Measurements from ENCODE around the gene ZNF827.
A peak's percentile ranks its signal among the peaks of the same experiment; 100 is the strongest.

ZNF827 gene

DNA sequence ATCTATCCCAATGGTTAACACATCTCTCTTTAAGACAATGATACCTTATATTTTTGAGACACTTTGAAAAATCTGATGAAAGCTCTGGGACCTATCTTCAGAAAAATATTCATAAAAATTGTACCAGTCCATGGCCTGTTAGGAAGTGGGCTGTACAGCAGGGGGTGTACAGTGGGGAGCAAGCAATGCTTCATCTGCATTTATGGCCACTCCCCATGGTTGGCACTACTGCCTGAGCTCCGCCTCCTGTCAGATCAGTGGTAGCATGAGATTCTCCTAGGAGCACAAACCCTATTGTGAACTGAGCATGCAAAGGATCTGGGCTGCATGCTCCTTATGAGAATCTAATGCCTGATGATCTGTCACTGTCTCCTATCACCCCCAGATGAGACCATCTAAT lies 216.1 kb downstream of the ZNF827 start:
- H3K4me3 ChIP-seq (replicated peaks; ENCODE audit: low read depth, low read length) = no peak overlapping the region
- H3K27me3 ChIP-seq (replicated peaks; ENCODE audit: control insufficient read depth, insufficient read depth, low read length) = no peaks in the 10 kb centered on the region
- no peaks in the 10 kb centered on the region for H3K36me3 ChIP-seq (ENCODE audit: control insufficient read depth, insufficient read depth, low read length)
- DNase-seq (ENCODE audit: extremely low read depth, insufficient read length) = no peak
- TF ChIP-seq, protein P1, sequence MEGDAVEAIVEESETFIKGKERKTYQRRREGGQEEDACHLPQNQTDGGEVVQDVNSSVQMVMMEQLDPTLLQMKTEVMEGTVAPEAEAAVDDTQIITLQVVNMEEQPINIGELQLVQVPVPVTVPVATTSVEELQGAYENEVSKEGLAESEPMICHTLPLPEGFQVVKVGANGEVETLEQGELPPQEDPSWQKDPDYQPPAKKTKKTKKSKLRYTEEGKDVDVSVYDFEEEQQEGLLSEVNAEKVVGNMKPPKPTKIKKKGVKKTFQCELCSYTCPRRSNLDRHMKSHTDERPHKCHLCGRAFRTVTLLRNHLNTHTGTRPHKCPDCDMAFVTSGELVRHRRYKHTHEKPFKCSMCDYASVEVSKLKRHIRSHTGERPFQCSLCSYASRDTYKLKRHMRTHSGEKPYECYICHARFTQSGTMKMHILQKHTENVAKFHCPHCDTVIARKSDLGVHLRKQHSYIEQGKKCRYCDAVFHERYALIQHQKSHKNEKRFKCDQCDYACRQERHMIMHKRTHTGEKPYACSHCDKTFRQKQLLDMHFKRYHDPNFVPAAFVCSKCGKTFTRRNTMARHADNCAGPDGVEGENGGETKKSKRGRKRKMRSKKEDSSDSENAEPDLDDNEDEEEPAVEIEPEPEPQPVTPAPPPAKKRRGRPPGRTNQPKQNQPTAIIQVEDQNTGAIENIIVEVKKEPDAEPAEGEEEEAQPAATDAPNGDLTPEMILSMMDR (IDR thresholded peaks at IDR 0.05; ENCODE audit: insufficient read depth, low read length, poor library complexity, severe bottlenecking) = no peak

DNA sequence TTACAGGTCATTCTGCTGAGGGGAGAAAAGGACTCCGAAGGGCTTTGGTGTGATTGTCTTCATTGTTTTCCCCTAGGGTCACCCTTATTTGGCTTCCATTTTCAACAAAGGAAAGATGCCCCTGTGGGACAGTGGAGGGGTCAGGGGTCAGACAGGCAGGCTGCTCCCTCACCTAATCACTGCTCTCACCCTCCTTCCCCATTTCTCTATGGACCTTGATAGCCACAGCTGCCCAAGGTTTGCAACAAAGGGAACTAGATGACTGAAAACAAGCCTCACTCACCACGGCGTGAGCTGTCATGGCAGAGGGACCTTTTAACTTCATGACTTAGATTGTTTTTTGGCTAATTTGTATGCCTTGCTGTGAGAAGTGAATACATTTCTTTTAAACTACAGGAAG lies 218.0 kb downstream of the ZNF827 start:
- H3K36me3 ChIP-seq (ENCODE audit: control insufficient read depth, insufficient read depth, low read length) = no peaks in the 10 kb centered on the region
- H3K27me3 ChIP-seq (replicated peaks; ENCODE audit: control insufficient read depth, insufficient read depth, low read length) = no peaks in the 10 kb centered on the region
- DNase-seq (ENCODE audit: extremely low read depth, insufficient read length) = peak; percentile 17
- TF ChIP-seq, protein P1 (IDR thresholded peaks at IDR 0.05; ENCODE audit: insufficient read depth, low read length, poor library complexity, severe bottlenecking) = no peak
- H3K4me3 ChIP-seq (replicated peaks; ENCODE audit: low read depth, low read length) = no peak overlapping the region

DNA sequence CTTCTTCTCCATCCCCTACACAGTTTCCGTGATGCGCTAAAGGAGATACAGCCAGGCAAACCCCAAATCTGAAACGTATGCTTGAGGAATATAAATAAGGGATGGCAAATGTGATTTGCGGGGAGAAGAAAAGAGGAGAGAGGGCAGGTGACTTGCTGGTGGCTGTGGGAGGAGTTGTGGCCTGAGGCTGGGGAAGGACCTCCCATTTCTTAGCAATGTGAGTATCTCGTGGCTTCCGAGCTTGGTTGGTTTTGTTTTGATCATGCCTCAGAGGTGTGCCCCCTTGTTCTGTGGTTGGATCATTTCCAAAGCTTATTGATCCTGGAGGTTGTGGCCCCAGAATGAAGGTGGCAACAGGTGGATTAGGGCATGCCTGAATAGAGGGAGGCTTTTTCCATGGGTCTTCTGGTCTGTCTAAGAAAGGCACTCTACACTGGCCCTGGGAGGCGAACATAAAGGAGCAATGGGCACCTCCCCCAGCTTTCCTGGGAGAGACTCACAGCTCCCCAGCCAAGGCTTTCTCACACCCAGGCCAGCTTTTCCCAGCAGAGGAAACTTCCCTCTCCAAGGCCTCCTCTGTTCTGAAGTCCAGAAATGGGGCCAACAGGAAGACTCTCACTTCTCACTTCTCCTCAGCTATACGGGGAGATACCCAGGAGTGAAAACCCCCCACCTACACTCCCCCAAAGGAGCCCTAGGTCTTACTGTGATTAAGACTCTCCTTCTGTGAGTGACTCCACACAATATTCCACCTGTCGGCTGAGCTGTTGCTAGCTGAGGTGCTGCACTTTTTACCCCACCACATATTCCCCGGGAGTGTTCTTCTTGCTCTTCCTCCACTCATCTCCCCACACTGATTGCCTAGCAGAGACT lies 218.6 kb downstream of the ZNF827 start:
- Histone ChIP-seq H3K4me3 (replicated peaks; ENCODE audit: low read depth, low read length) (peak overlapping the region; percentile 33), H3K27me3 (replicated peaks; ENCODE audit: control insufficient read depth, insufficient read depth, low read length) (no peaks in the 10 kb centered on the region), H3K36me3 (ENCODE audit: control insufficient read depth, insufficient read depth, low read length) (no peaks in the 10 kb centered on the region)
- peak; percentile 32 for DNase-seq (ENCODE audit: extremely low read depth, insufficient read length)
- TF ChIP-seq, protein P1 (IDR thresholded peaks at IDR 0.05; ENCODE audit: insufficient read depth, low read length, poor library complexity, severe bottlenecking) = no peak

DNA sequence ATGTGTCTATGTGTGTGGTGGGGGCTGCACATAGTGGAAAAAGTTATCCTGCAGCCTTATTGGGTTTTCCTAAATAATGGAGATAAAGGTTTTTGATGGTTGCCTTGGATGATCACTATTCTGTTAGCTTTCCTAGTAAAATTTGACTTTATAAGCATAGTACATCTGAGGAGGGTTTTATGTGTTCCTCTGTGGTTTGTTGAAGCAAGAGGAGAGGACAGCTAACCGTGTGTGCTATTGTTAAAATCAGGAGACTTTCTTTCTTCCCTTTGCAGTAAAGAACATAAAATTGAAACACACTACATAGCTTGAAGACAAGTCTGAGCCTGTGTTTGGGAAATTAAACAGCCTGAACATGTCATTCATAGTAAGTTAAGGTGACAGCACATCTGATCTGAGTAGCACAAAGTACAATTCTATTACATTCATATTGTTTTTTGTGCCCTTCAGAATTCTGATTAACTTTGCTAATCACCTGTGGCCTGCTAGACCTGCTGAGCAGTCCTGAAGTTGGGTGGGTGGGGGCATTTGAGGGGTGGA lies 221.9 kb downstream of the ZNF827 start:
- no peak for DNase-seq (ENCODE audit: extremely low read depth, insufficient read length)
- Histone ChIP-seq H3K27me3 (replicated peaks; ENCODE audit: control insufficient read depth, insufficient read depth, low read length) (no peaks in the 10 kb centered on the region), H3K36me3 (ENCODE audit: control insufficient read depth, insufficient read depth, low read length) (no peaks in the 10 kb centered on the region), H3K4me3 (replicated peaks; ENCODE audit: low read depth, low read length) (no peak overlapping the region)
- TF ChIP-seq, protein P1 (IDR thresholded peaks at IDR 0.05; ENCODE audit: insufficient read depth, low read length, poor library complexity, severe bottlenecking) = no peak

DNA sequence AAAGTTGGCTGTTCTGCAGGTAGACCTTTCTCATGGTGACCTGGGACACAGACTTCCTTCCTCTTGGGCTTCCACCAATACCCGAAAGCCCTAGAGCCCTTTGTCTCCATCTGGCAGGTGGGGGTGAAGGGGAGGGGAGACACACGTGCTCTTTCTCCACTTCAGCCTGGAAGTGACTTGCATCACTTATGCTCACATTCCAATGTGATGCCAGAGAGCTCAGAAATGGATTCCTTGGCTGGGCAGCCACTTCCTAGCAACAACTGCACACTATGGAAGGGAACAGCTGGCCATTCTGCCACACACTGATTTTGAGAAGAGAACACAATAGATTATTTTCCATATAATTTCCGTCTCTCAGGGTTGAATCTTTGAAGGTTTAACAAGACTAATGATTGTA lies 222.4 kb downstream of the ZNF827 start:
- Histone ChIP-seq H3K36me3 (ENCODE audit: control insufficient read depth, insufficient read depth, low read length) (no peaks in the 10 kb centered on the region), H3K4me3 (replicated peaks; ENCODE audit: low read depth, low read length) (no peak overlapping the region), H3K27me3 (replicated peaks; ENCODE audit: control insufficient read depth, insufficient read depth, low read length) (no peaks in the 10 kb centered on the region)
- TF ChIP-seq, protein P1 (IDR thresholded peaks at IDR 0.05; ENCODE audit: insufficient read depth, low read length, poor library complexity, severe bottlenecking) = no peak
- no peak for DNase-seq (ENCODE audit: extremely low read depth, insufficient read length)

All from GM06990 (cell line).